ENCODE measurements around the gene BPIFB3. TPM values are rescaled to one million over a fixed set of nuclear protein-coding genes. Genes with fewer than 3 reads are reported as not detected.

BPIFB3 gene
- total RNA-seq, 1 donor from 2014 or later: not detected

DNA sequence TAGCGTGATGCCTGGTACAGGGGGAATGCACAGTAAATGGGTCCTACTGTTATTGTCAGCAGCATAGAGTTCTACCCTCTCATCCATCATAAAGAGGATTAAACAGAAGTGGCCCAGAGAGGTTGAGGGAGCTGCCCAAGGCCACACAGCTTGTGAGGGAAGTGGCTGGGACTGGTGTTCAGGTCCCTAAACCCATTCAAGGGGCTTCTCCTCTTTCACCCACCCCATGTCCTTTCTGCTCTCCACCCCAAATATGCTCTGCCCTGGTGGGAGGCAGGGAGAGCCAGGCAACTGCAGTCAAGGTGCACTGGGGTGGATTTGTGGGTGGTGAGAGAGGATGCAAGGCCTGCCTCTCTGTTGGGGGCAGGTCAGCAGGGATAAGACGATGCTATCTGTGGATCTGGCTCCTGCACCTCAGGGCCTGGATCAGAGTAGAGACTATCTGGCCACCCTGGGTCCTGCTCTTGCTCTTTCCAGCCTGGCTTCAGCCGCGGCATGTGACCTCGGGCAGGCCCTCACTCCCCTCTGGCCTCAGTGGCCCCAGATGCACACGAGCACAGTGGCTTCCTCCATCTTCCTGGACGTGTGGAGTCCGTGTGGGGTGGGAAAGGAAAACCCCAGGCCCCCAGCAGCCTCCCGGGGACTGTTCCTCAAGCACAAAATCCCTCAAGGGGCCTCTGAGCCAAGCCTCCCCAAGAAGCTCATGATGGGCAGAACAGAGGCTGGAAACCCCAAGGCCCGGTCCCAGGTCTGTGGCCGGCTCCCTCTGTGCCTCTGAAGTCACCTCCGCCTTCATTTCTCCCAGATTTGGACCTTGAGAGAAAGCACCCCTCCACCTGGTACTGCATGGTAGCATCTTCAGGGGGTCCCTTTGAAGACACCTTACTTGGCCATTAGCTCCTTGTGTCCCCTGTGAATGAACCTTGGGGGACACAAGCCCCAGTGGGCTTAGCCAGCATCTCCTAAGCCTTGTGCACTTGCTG, 25.6 kb upstream of the BPIFB3 start:
- Histone ChIP-seq H3K4me1 (no peaks in the 10 kb centered on the region), H3K4me3 (no peak overlapping the region), H3K9me3 (no peaks in the 10 kb centered on the region), H3K36me3 (no peaks in the 10 kb centered on the region), H3K27me3 (no peaks in the 10 kb centered on the region), H3K27ac (no peak overlapping the region)
- TF ChIP-seq, protein P1, sequence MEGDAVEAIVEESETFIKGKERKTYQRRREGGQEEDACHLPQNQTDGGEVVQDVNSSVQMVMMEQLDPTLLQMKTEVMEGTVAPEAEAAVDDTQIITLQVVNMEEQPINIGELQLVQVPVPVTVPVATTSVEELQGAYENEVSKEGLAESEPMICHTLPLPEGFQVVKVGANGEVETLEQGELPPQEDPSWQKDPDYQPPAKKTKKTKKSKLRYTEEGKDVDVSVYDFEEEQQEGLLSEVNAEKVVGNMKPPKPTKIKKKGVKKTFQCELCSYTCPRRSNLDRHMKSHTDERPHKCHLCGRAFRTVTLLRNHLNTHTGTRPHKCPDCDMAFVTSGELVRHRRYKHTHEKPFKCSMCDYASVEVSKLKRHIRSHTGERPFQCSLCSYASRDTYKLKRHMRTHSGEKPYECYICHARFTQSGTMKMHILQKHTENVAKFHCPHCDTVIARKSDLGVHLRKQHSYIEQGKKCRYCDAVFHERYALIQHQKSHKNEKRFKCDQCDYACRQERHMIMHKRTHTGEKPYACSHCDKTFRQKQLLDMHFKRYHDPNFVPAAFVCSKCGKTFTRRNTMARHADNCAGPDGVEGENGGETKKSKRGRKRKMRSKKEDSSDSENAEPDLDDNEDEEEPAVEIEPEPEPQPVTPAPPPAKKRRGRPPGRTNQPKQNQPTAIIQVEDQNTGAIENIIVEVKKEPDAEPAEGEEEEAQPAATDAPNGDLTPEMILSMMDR (IDR thresholded peaks at IDR 0.05): no peak
- TF ChIP-seq POLR2A (IDR thresholded peaks at IDR 0.05) (no peak), POLR2AphosphoS5 (IDR thresholded peaks at IDR 0.05; ENCODE audit: insufficient read depth in 1 of 2, low read depth in 1 of 2) (no peak)
- no peak for DNase-seq (ENCODE audit: extremely low spot score in 2 of 2)
- intact Hi-C loops (cut with DNase I): no loop called here

DNA sequence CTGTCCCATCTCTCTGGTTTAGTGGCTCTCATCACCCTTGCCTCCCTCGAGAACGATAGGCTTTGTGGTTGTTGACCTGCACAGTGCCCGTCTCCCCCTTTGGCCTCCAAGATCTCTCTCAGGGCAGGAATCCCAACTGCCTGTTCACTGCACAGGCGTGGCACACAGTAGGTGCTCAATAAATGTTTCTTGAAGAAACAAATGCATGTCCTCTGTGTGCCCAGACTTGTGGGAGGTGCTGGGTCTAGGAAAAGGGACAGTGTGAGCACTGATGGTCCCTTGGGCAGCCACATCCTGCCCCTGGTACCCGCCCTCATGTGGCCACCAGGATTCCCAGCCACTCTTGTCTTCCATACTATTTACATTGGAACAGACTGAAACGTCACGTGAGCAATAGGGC, 24.8 kb upstream of the BPIFB3 start:
- intact Hi-C loops (cut with DNase I): no loop called here

DNA sequence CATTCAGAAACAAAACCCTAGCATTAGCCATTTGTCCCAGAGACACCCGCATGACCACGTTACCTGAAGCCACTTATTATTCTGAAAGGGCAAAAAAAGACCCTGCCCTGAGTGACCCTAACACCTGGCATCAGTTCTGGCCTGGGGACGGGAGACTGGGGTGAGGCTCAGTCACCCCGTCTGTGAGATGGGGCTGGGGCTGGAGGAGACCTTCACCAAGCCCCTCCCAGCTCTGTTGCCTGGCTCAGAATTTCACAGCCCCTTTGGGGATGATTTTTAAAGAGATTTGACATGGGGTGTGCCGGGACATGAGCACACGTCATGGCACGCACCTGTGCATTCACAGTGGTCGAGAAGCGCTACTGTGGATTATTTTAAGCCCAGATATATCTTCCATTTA, 23.6 kb upstream of the BPIFB3 start:
- DNase-seq (ENCODE audit: extremely low spot score in 2 of 2): no peak
- Histone ChIP-seq H3K27me3 (no peaks in the 10 kb centered on the region), H3K4me1 (no peaks in the 10 kb centered on the region), H3K36me3 (no peaks in the 10 kb centered on the region), H3K27ac (no peak overlapping the region), H3K4me3 (no peak overlapping the region), H3K9me3 (no peaks in the 10 kb centered on the region)
- intact Hi-C loops (cut with DNase I): no loop called here
- TF ChIP-seq, protein P1 (IDR thresholded peaks at IDR 0.05): no peak
- TF ChIP-seq POLR2AphosphoS5 (IDR thresholded peaks at IDR 0.05; ENCODE audit: insufficient read depth in 1 of 2, low read depth in 1 of 2) (no peak), POLR2A (IDR thresholded peaks at IDR 0.05) (no peak)

More for the DNA sequence above, 24.8 kb upstream of the BPIFB3 start:
- no peaks in the 10 kb centered on the region for H3K36me3 ChIP-seq
- TF ChIP-seq, protein P1 (IDR thresholded peaks at IDR 0.05): no peak
- TF ChIP-seq POLR2AphosphoS5 (IDR thresholded peaks at IDR 0.05; ENCODE audit: insufficient read depth in 1 of 2, low read depth in 1 of 2) (no peak), POLR2A (IDR thresholded peaks at IDR 0.05) (no peak)
- no peaks in the 10 kb centered on the region for H3K4me1 ChIP-seq
- DNase-seq (ENCODE audit: extremely low spot score in 2 of 2): no peak
- no peaks in the 10 kb centered on the region for H3K27me3 ChIP-seq
- H3K9me3 ChIP-seq: no peaks in the 10 kb centered on the region
- H3K4me3 ChIP-seq: no peak overlapping the region
- H3K27ac ChIP-seq: no peak overlapping the region

DNA sequence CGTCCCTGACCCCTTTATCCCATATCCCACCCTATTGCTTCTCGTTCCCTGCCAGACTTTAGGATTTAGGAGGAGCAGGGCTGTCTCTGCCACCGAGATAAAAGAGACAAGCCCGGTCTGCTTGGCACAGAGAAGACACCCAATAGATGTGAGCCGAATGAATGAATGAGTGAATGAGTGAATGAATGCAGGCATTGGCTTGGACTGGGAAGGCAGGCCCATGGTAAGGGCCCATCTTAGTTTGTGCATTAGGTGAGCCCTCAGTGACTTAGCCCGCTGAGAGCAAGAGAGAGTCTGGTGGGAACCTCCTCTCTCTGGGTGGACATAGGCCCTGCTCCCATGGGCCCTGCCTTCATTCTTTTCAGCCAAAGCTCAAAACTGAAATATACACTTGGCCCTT, 23.1 kb upstream of the BPIFB3 start:
- TF ChIP-seq POLR2A (IDR thresholded peaks at IDR 0.05): no peak
- TF ChIP-seq, protein P1 (IDR thresholded peaks at IDR 0.05): no peak
- no peak for TF ChIP-seq POLR2AphosphoS5 (IDR thresholded peaks at IDR 0.05; ENCODE audit: insufficient read depth in 1 of 2, low read depth in 1 of 2)
- Histone ChIP-seq H3K27ac (no peak overlapping the region), H3K36me3 (no peaks in the 10 kb centered on the region), H3K9me3 (no peaks in the 10 kb centered on the region), H3K27me3 (no peaks in the 10 kb centered on the region), H3K4me3 (no peak overlapping the region), H3K4me1 (no peaks in the 10 kb centered on the region)
- intact Hi-C loops (cut with DNase I): no loop called here
- no peak for DNase-seq (ENCODE audit: extremely low spot score in 2 of 2)

DNA sequence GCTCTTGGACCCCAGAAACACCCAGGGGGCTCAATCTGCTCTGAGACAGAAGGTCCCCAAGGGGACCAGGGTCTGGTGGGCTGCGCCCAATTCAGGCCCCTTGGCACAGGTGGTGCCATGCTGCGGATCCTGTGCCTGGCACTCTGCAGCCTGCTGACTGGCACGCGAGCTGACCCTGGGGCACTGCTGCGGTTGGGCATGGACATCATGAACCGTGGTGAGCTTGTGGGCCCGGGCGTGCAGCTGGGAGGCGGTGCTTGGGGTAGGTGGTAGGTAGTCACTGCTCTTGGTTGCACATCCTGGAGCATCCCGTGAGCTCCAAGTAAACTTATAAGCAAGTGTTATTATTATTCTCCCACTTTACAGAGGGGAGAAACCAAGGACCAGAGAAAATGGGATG, 22.2 kb upstream of the BPIFB3 start, which contains the start of gene BPIFB6:
Gene BPIFB6 (plus strand): TSS at position 118 of the 400 bp plus-strand sequence. CDS start 0 bp downstream, at position 118.
- intact Hi-C loops (cut with DNase I): no loop called here
- Histone ChIP-seq H3K4me1 (no peaks in the 10 kb centered on the region), H3K4me3 (no peak within 1 kb of the TSS), H3K9me3 (no peaks in the 10 kb centered on the region), H3K36me3 (no peaks in the 10 kb centered on the region), H3K27ac (no peak within 1 kb of the TSS), H3K27me3 (no peaks in the 10 kb centered on the region)
- TF ChIP-seq, protein P1 (IDR thresholded peaks at IDR 0.05): no peak
- TF ChIP-seq POLR2A (IDR thresholded peaks at IDR 0.05) (no peak), POLR2AphosphoS5 (IDR thresholded peaks at IDR 0.05; ENCODE audit: insufficient read depth in 1 of 2, low read depth in 1 of 2) (no peak)
- no peak for DNase-seq (ENCODE audit: extremely low spot score in 2 of 2)

Data from vagina (tissue), 2 donors.